Myocyte (in vitro differentiated cells): ENCODE measurements around the gene GPER1. TPM values are rescaled to one million over a fixed set of nuclear protein-coding genes. Genes with fewer than 3 reads are reported as not detected.
"Not testable (repeated sequence)": the region's sequence is repeated elsewhere in the genome, so short reads cannot be mapped to it uniquely, and the experiment has no call there.

ENCODE experiments used
- DNase-seq: peaks from one replicate; pipeline ENCODE4 v3.0.0-alpha.2; 2012; ENCODE audit warnings: low read depth
- total RNA-seq: library from RNA; depleted of rRNA; stranded (reverse); fragments of >200 nt; gene quantifications from 2 replicates; pipeline ENCODE4 v1.2.3, GENCODE V29; 2014

Gene GPER1
- total RNA-seq, 1 donor from 2014 or later: 1.1 TPM

- no peak for DNase-seq
These were observed 52.7 kb downstream of the GPER1 start for GRCh38 chr7:1140476-1141104.

DNA sequence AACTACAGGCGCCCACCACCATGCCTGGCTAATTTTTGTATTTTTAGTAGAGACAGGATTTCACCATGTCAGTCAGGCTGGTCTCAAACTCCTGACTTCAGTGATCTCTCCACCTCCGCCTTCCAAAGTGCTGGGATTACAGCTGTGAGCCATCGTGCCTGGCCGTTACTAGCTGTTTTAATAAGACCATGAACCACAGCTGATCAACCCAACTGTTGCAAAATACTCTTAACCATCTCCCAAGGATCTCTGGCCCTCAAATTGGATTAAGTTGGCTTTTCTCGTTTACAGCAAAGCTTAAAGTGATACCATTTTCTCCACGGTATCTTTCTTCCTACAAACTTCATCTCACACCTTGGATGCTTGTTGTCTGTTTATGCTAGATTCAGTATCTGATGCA, 53.7 kb downstream of the GPER1 start:
- no peak for DNase-seq

DNA sequence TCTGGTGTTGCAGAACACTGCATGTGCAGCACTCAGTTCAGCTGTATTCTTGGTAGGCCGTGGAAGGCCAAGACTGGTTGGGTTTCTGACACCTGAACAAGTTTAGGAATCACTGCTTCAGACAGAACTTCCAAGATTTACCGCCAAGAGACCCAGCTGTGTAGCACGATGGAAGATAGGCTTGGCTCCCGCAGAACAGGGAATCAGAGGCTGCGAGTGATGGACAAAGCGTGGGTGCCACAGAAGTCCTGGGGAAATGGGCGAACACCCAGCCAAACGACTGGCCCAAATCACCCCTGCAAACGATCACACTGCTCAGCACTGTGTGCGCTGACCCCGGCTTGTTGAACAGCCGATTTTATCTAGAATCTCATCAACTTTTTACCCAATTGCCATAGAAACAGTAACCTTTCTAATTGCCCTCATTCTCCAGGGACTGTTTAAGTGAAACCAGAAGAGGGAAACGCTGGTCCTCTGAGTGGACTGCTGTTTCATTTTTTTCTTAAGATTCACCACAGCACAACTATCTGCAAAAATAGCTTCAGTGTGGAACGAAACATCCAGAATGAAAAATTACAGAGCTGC, 54.2 kb downstream of the GPER1 start:
- DNase-seq: no peak

DNA sequence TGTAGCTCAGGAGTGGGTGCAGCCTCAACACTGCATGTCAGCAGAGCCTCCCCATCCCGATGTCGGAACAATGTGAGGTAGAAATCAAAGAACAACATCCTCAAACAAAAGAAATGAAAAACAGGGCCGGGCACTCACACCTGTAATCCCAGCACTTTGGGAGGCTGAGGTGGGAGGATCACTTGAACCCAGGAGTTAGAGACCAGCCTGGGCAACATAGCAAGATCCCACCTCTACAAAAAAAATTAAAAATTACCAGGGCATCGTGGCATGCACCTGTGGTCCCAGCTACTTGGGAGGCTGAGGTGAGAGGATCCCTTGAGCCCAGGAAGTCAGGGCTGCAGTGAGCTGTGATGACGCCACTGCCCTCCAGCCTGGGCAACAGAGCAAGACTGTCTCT, 55.1 kb downstream of the GPER1 start:
- DNase-seq: not testable (repeated sequence)

Other genes starting within 250 kb of the GPER1 start
- 47.6 and 57.2 TPM in 2 replicates for gene GET4, start 211.6 kb upstream of the GPER1 start, total RNA-seq
- gene ADAP1, start 133.4 kb upstream of the GPER1 start, total RNA-seq: 0.56 and 1.6 TPM in 2 replicates
- gene COX19, start 112.6 kb upstream of the GPER1 start, total RNA-seq: 11.5 and 14.8 TPM in 2 replicates
- not detected in 2 replicates for gene CYP2W1, start 104.9 kb upstream of the GPER1 start, total RNA-seq
- 2.2 and 3.2 TPM in 2 replicates for gene GPR146, start 43.6 kb upstream of the GPER1 start, total RNA-seq
- 11.7 and 16.7 TPM in 2 replicates for gene ZFAND2A, start 72.1 kb downstream of the GPER1 start, total RNA-seq
- not detected in 2 replicates for gene UNCX, start 144.8 kb downstream of the GPER1 start, total RNA-seq